ENCODE data around the gene RMND5A.

Gene RMND5A

DNA sequence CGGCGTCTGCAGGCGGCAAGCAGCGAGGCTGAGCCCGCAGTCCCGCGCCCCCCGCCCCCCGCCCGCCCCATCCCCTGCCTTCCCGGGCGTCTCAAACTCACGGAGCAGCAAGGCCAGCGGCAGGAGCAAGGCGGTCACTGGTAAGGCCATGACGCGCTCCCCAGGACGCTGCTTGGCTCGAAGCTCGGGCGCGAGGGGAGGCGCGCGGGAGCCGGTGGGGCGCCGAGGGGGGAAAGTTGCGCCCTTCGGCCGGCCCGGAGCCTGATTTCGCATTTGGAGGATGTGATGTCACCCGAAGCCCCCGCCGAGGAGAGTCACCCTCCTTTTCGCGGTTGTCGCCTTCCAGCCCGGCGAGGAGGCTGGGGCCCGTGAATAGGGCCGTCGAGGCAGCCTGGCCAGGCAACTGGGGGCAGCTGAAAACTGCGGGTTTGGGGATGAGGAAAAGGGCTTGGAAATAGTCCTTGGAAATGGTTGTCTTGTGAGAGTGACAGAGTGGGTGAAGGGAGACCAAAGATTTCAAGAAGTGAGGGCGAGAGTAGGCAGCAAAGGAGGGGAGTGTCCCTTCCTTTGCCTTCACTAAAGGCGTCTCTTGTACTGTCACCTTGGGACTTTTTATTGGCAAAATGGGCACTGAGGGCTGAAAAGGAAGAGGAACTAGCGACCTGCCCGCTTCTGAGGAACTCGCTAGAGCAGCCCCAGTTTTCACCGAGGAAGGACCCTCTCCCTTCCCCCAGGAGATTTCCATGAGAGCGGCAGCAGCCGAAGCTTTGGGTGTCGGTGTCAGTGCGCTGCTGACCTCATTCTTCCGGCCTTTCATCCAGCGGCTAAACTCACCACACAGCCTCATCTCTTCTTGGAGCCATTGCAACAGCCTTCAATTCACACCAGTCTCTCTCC lies 70.8 kb downstream of the RMND5A start, which contains the start of gene CD8A:
CD8A (minus strand) TSS at position 238 of the 897 bp plus-strand sequence; CDS start at position 150, 88 bp downstream.
- no peak for DNase-seq

DNA sequence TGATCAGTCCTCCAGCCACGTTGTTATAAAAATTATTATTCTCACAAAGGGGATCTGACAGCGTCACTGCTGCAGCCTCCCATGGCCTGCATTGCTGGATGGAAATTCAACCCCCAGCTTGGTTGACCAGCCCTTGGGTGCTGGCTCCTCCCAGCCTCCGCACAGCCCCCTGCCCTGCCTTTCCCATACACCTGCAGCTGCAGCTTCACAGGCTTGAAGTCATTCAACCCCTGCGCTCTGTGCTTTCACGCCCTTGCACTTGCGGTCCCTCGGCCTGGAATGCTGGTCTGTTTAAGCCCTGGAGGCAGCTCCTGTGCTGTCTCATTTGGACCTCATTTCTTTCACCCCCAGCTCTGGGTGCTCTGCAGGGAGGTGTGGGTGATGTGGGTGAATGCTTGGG lies 71.5 kb downstream of the RMND5A start:
- no peak for DNase-seq

DNA sequence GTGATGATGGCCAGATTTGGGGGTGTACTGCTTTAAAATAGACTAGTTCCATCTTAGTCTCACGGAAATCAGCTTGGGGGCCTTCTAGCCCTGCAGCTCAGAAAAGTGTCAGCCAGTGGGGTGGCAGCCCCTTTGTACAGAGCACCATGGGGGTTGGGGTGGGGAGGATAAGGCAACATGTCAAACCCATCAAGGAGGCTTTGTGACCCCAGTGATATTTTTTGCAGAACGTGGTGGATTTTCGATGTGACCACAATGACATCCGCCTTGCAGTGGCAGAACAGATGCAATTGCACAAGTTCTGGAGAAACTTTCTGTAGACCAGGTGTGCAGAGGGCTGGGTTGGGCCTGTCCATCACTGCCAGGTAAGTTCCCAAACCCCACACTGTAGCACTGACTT lies 73.7 kb downstream of the RMND5A start:
- DNase-seq, result no peak

DNA sequence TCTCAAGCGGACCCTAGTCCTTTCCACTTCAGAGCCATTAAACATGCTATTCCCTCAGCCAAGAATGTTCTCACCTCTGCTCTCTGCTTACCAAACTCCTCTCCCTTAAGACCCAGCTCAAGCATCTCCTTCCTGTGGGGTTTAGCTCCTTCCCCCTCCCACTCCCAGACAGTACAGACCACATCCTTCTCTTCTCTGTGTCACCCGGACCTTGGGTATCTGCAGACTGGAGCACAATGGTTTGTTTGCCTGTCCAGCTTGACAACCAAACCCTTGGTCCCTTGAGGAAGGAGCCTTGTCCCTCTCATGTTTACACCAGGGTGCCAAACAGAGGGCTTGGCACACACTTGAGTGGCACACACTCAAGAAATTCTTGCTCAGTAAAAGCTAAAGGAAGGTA lies 74.8 kb downstream of the RMND5A start:
- DNase-seq, result no peak

DNA sequence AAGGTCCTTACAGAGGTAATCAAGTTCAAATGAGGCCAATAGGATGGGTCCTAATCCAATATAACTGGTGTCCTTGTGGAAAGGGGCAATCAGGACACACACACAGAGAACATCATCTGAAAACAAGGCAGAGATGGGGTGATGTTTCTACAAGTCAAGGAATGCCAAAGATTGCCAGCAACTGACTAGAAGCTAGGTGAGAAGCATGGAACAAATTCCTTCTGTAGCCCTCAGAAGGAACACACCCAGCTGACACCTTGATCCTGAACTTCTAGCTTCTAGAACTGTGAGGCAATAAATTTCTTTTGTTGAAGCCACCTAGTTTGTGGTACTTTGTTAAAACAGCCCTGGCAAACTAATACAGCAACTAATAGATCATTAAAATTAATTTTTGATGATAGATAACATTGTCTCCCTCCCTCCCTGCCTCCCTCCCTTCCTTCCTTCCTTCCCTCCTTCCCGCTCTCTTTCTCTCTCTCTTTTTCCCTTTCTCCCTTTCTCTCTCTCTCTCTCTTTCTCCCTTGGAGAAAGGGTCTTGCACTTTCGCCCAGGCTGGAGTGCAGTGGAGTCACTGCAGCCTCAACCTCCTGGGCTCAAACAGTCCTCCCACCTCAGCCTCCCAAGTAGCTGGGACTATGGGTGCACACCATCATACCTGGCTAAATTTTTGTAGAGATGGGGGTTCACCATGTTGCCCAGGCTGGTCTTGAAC lies 80.9 kb downstream of the RMND5A start:
- no peak for DNase-seq

DNA sequence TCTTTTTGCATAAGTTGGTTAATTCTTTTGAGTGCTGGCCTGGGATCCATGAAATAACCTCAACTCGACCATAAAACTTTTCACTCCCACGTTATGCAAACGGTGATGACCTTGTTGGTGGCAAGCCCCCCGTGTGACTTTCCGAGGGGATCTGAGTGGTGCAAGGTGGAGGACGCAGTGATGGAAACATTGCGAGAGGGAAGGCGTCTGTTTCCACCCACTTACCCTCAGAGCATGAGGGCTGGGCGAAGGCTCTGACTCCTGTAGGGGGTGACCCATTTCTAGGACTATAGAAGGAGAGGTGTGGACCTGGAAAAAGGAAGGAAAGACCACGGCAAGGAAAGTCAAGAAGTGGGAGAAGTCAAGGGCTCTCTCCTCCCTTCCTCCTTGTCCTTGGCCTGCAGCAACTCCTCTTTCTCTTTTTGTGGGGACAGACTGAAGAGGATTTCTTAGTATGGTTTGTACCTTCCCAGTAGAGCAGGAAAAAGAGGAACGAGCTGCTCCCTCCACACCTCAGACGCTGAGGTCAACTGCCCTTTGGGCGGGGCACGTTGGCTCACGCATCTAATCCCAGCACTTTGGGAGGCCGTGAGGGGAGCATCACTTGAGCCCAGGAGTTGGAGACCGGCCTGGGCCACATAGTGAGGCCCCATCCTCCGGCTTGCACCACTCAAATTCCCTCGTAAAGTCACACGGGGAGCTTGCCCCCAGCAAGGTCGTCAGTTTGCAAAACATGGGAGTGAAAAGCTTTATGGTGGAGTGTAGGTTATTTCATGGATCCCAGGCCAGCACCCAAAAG lies 86.2 kb downstream of the RMND5A start:
- no peak for DNase-seq

DNA sequence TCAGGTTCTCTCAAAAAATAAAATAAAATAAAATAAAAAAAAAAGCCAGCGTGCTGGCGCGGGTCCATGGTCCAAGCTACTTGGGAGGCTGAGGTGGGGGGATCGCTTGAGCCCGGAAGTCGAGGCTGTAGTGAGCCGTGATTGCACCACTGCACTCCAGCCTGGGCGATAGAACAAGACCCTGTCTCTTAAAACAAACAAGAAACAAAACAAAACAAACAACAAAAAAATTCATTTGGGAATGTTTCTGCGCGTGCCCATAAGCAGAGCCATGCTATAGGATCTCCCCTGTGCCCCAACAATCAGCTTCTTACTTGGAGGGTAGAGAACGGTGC lies 87.0 kb downstream of the RMND5A start:
- no peak for DNase-seq

DNA sequence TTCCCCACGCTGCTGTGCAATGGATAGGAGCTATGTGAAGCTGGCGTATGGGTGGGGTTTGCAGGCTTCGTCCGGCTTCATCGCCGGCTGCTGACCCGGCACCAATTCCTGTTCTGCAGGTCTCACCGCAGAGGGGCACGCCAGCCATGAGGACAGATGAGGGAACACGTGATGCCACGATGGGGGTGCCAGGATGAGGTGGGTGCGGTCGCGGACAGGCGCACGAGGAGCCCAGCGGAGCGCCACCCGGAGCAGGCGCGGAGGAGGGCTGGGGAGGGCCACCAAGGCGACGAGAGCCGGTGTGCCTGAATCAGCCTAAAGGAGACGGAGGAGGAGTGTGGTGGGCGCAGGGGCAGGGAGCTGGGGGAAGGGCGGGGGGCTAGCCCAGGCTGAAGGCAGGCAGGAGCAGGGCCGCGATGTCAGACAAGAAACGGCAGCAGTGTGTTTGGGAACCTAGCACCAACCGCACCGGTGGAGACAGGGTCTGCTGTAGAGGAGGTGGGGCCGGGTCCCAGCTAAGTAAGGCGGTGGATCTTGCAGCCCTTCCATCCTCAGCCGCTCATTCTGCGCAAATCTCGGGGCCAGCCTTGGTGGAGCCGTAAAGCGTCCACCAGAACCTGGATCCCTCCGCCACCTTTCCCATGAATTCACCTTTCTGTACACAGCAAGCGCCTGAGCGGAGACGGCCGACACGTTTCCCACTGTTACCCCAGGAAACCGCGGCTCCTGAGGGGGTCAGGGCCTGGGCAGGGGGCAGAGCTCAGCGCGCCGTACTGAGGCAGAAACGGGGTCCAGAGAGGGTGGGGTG lies 87.6 kb downstream of the RMND5A start:
- DNase-seq, result peak in 42 of 56 donors; percentile 11 to 76 (median 40)

DNA sequence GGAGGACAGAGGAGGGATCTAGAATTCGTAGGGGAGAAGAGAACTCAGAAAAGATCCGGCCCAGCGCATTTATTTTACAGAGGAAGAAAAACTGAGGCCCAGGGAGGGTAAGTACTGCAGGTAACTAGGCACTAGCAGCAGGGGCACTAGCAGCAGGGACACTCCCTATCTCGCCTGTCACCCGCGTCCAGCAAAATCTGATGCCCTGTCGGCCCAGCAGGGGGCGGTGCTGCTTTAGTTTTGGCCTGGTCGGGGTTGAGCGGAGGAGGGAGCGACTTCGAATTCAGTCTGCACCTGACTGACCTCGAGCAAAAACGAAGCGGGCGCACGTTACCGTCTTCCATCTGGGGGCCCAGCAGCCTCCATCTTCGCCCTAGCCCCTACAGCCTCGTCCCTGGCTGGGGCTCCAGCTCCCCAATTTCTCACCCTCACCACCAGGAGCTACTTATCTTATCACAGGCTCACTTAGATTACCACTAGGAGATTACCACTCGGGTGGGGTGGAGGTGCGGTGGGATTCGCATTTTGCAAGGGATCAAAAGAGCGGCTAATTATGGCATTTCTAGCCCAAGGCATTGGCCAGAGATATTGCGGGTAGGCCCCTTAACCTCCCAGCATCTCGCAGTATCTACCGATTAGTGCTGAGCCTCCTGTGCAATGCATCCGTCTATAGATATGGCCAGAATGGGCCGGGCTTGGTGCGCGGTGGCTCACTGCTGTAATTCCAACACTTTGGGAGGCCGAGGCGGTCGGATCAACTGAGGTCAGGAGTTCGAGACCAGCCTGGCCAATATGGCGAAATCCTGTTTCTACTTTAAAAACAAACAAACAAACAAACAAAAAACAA lies 88.4 kb downstream of the RMND5A start:
- peak in 55 of 56 donors; percentile 15 to 84 (median 64) for DNase-seq

DNA sequence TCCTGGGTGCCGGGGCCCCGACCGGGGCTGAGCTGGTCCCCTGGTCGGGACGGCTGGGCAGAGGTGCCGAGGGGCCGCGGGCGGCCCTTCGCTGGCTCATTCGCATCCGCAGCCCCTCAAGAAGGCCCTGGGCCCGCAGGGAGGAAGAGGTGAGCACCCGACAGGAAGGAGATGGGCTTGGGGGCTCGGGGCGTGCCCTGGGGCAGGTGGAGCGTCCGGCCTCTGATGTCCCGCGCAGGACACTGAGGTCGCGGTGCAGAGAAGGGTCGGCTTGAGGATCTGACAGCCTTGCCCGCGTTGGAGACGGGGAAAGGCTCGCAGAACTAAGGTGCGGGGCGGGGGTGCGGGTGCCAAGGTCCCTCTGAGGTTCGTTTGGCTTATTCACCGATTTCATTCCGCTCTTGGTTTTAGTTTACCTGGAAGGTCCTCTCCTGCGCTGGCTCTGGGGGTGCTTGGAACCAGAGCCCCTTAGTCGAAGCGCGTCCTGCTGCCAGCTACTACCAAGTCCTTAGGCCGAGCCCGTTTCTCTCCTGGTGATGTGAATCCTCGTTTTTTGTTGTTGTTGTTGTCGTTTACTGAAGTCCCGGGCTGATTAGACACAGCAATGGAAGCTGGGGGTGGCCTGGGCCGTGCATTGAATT lies 89.5 kb downstream of the RMND5A start:
- DNase-seq, result peak in 1 of 56 donors; percentile 5

DNA sequence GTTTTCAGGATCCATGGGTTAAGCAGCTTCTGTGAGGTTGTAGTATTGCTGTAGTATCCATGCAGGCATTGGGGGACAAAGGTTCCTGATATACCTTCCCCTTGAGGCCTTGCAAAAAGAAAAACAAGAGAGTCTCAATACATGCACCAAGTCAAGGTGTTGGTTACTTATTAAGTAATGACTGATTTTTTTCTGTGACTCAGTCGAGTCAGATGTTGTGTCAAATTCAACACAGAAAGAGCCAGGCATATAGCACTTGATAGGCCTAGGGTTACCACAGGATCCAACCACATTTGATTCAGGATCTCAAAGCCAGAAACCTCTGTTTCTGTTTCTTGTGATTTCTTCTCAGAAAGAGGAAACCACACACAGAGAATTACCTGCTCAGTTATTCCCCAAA lies 95.5 kb downstream of the RMND5A start:
- no peak for DNase-seq

DNA sequence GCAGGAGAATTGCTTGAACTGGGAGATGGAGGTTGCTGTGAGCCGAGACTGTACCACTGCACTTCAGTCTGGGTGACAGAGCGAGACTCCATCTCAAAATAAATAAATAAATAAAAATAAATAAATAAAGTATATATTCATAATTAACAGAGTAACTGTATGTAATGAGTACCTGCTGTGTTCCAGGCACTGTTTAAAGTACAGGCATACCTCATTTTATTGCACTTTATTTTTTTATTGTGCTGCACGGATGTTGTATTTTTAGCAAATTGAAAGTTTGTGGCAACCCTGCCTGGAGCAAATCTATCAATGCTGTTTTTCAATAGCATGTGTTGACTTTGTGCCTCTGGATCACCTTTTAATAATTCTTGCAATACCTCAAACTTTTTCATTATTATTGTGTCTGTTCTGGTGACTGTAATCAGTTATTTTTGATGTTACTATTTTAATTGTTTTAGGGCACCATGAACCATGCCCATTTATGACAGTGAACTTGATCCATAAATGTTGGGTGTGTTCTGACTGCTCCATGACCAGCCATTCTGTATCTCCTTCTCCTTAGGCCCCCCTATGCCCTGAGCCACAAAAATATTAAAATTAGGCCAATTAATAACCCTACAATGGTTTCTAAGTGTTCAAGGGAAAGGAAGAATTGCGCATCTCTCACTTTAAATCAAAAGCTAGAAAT lies 98.2 kb downstream of the RMND5A start:
- no peak for DNase-seq

DNA sequence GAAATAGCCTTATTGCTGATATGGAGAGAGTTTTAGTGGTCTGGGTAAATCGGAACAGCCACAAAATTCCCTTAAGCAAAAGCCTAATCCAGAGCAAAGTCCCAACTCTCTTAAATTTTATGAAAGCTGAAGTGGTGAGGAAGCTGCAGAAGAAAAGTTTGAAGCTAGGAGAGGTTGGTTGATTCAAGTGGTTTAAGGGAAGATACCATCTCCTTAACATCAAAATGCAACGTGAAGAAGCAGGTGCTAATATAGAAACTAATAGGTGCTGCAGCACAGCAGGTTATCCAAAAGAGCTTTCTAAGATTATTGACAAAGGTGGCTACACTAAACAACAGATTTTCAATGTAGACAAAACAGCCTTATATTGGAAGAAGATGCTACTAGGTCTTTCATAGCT lies 98.9 kb downstream of the RMND5A start:
- no peak for DNase-seq

DNA sequence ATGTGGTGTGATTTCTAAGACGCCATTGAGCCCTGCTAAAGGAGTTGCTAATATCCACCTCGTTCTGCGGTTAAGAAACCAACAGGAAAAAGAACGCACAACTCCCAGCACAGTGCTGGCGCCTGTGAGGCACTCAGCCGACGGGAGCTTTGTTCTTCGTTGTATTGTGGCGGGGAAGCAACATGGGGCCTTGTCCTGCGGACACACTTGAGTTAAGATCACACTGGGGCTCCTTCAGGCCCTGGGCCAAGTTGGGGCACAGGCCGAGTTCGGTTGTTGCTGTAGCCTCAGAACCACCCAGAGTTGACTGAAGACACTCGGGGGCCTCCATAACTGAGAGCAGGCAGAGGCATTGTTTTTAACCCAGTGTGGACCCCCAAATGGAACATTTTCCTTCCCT lies 101.2 kb downstream of the RMND5A start:
- no peak for DNase-seq

DNA sequence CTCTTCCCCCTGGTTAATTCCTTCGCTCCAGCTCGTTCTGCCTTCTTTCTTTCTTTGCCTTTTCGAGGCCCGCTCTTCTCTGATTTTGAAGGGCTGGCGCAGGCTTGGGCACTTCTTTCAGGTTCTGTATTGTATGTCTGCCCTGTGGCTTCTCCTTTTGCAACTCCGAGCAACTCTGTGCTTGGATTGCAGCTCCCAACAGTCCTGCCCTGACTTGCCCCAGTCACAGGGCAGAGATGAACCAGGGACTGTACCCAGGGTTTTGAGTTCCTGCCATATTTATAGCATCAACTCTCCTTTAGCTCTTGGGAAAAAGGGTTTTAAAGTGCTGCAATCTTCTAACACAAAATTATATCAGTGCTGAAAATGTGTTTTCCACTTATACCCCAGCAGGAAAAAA lies 101.8 kb downstream of the RMND5A start:
- no peak for DNase-seq

DNA sequence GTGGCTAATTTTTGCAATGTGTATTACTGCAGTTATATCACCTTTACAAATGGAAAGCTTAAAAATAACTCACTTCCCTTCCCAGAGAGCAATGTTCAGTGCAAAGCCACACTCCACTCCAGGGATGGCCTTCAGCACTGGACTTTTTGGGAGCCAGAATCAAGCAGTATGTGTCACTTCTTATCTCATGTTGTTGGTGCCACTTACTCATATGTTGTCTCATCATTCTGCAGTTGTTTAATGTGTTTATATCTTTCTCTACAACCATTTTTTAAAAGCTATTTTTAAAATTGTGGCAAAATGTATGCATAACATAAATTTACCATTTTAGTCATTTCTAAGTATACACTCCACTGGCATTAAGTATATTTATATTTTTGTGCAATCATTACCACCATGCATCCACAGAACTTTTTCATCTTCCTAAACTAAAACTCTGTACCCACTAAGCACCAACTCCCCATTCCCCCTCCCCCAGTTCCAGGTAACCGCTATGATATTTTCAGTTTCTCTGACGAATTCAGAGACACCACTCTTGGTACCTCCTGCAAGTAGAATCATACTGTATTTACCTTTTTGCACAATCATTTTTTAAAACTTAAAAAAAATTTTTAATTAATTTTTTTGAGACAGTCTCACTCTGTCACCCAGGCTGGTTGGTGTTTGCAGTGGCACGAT lies 102.7 kb downstream of the RMND5A start:
- DNase-seq, result no peak

DNA sequence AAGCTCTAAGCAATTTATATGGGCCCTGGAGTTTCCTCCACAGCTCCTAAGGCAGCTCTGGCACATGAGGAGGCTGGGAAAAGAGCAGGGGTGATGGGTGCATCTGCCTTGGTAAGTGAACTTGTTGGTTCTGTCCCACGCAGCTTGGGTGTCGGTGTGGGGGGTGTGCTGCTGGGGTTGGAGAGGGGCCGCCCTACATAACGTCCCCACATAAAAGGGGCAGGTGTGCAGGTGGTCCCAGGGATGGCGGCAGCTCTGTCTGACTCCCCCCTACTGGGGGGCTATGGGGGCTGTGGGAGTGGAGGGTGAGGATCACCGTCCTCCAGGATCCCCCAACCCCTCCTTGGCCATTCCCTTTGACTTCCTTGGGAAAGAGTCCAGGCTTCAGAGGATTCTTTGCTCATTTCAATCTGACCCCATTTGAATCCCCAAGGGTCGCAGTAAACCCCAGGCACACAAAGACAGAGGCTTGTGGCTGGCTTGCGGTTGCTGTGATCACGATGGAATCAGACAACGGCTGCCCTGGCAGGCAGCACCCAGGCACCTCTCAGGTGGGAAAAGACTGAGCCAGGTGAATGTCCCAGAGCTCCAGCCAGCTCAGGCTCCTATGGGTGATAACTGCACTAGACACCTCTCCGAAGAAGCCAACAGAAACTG lies 105.1 kb downstream of the RMND5A start:
- DNase-seq, result no peak
